ENCODE measurements around the gene MDN1.

The MDN1 gene

GRCh38 chr6:89702349-89702748, 117.2 kb downstream of the MDN1 start:
- Histone ChIP-seq H3K27ac (ENCODE audit: poor library complexity, severe bottlenecking) (no peak overlapping the region), H3K9me3 (ENCODE audit: severe bottlenecking) (no peaks in the 10 kb centered on the region), H3K36me3 (ENCODE audit: low read depth) (peaks cover 90% of the 10 kb centered on the region), H3K27me3 (ENCODE audit: insufficient read depth, poor library complexity, severe bottlenecking) (no peaks in the 10 kb centered on the region), H3K4me1 (ENCODE audit: insufficient read depth, poor library complexity, severe bottlenecking) (no peaks in the 10 kb centered on the region), H3K4me3 (ENCODE audit: severe bottlenecking) (no peak overlapping the region)
- ATAC-seq (ENCODE audit: low read depth) (no peak), DNase-seq (ENCODE audit: low spot score) (no peak)
- no peak for TF ChIP-seq CTCF (IDR thresholded peaks at IDR 0.05; ENCODE audit: poor library complexity, severe bottlenecking)

- H3K27me3 ChIP-seq (ENCODE audit: insufficient read depth, poor library complexity, severe bottlenecking), result no peaks in the 10 kb centered on the region
- H3K36me3 ChIP-seq (ENCODE audit: low read depth), result peaks cover 88% of the 10 kb centered on the region
- ATAC-seq (ENCODE audit: low read depth), result no peak
- H3K27ac ChIP-seq (ENCODE audit: poor library complexity, severe bottlenecking), result no peak overlapping the region
- no peaks in the 10 kb centered on the region for H3K4me1 ChIP-seq (ENCODE audit: insufficient read depth, poor library complexity, severe bottlenecking)
- TF ChIP-seq CTCF (IDR thresholded peaks at IDR 0.05; ENCODE audit: poor library complexity, severe bottlenecking), result no peak
- no peak overlapping the region for H3K4me3 ChIP-seq (ENCODE audit: severe bottlenecking)
- no peak for DNase-seq (ENCODE audit: low spot score)
- H3K9me3 ChIP-seq (ENCODE audit: severe bottlenecking), result no peaks in the 10 kb centered on the region
Measured at GRCh38 chr6:89695667-89696066, 123.9 kb downstream of the MDN1 start.

- Histone ChIP-seq H3K27ac (ENCODE audit: poor library complexity, severe bottlenecking) (no peak overlapping the region), H3K9me3 (ENCODE audit: severe bottlenecking) (no peaks in the 10 kb centered on the region), H3K4me1 (ENCODE audit: insufficient read depth, poor library complexity, severe bottlenecking) (no peaks in the 10 kb centered on the region), H3K36me3 (ENCODE audit: low read depth) (peaks cover 85% of the 10 kb centered on the region), H3K27me3 (ENCODE audit: insufficient read depth, poor library complexity, severe bottlenecking) (no peaks in the 10 kb centered on the region), H3K4me3 (ENCODE audit: severe bottlenecking) (no peak overlapping the region)
- no peak for ATAC-seq (ENCODE audit: low read depth)
- TF ChIP-seq CTCF (IDR thresholded peaks at IDR 0.05; ENCODE audit: poor library complexity, severe bottlenecking), result no peak
- DNase-seq (ENCODE audit: low spot score), result no peak
Measured at GRCh38 chr6:89694428-89694827, 125.2 kb downstream of the MDN1 start.

GRCh38 chr6:89693207-89693606, 126.4 kb downstream of the MDN1 start:
- Histone ChIP-seq H3K4me1 (ENCODE audit: insufficient read depth, poor library complexity, severe bottlenecking) (no peaks in the 10 kb centered on the region), H3K27me3 (ENCODE audit: insufficient read depth, poor library complexity, severe bottlenecking) (no peaks in the 10 kb centered on the region), H3K4me3 (ENCODE audit: severe bottlenecking) (no peak overlapping the region), H3K36me3 (ENCODE audit: low read depth) (peaks cover 85% of the 10 kb centered on the region), H3K27ac (ENCODE audit: poor library complexity, severe bottlenecking) (no peak overlapping the region), H3K9me3 (ENCODE audit: severe bottlenecking) (no peaks in the 10 kb centered on the region)
- ATAC-seq (ENCODE audit: low read depth) (no peak), DNase-seq (ENCODE audit: low spot score) (no peak)
- TF ChIP-seq CTCF (IDR thresholded peaks at IDR 0.05; ENCODE audit: poor library complexity, severe bottlenecking), result no peak

- TF ChIP-seq CTCF (IDR thresholded peaks at IDR 0.05; ENCODE audit: poor library complexity, severe bottlenecking), result no peak
- Histone ChIP-seq H3K4me1 (ENCODE audit: insufficient read depth, poor library complexity, severe bottlenecking) (no peaks in the 10 kb centered on the region), H3K4me3 (ENCODE audit: severe bottlenecking) (no peak overlapping the region), H3K27ac (ENCODE audit: poor library complexity, severe bottlenecking) (no peak overlapping the region), H3K27me3 (ENCODE audit: insufficient read depth, poor library complexity, severe bottlenecking) (no peaks in the 10 kb centered on the region), H3K36me3 (ENCODE audit: low read depth) (peaks cover 89% of the 10 kb centered on the region), H3K9me3 (ENCODE audit: severe bottlenecking) (no peaks in the 10 kb centered on the region)
- DNase-seq (ENCODE audit: low spot score), result no peak
- no peak for ATAC-seq (ENCODE audit: low read depth)
Measured at GRCh38 chr6:89692256-89692655, 127.3 kb downstream of the MDN1 start.
